ENCODE results near the gene DNMT3L.
A peak's percentile ranks its signal among the peaks of the same experiment; 100 is the strongest.

DNMT3L gene

GRCh38 chr21:44299085-44299457 lies 37.4 kb upstream of the DNMT3L start:
- TF ChIP-seq CTCF (IDR thresholded peaks at IDR 0.05; ENCODE audit: borderline replicate concordance, insufficient read depth, low read depth, low read length): no peak

GRCh38 chr21:44298301-44298700 lies 36.6 kb upstream of the DNMT3L start:
- no peak overlapping the region for H3K4me3 ChIP-seq (ENCODE audit: low read depth, low read length)
- TF ChIP-seq CTCF (IDR thresholded peaks at IDR 0.05; ENCODE audit: borderline replicate concordance, insufficient read depth, low read depth, low read length): peak; percentile 11; the same call in 1 of the 2 replicates

More at GRCh38 chr21:44299085-44299457, 37.4 kb upstream of the DNMT3L start:
- H3K4me3 ChIP-seq (ENCODE audit: low read depth, low read length): peak overlapping the region; percentile 88

- TF ChIP-seq CTCF (IDR thresholded peaks at IDR 0.05; ENCODE audit: borderline replicate concordance, insufficient read depth, low read depth, low read length): peak; percentile 79
- no peak overlapping the region for H3K4me3 ChIP-seq (ENCODE audit: low read depth, low read length)
Observed at GRCh38 chr21:44297525-44298290, 36.0 kb upstream of the DNMT3L start.

GRCh38 chr21:44296916-44297315 lies 35.2 kb upstream of the DNMT3L start:
- no peak for TF ChIP-seq CTCF (IDR thresholded peaks at IDR 0.05; ENCODE audit: borderline replicate concordance, insufficient read depth, low read depth, low read length)
- no peak overlapping the region for H3K4me3 ChIP-seq (ENCODE audit: low read depth, low read length)

GRCh38 chr21:44296103-44296519 lies 34.4 kb upstream of the DNMT3L start:
- H3K4me3 ChIP-seq (ENCODE audit: low read depth, low read length): no peak overlapping the region
- TF ChIP-seq CTCF (IDR thresholded peaks at IDR 0.05; ENCODE audit: borderline replicate concordance, insufficient read depth, low read depth, low read length): no peak

GRCh38 chr21:44295646-44296045 lies 33.9 kb upstream of the DNMT3L start:
- H3K4me3 ChIP-seq (ENCODE audit: low read depth, low read length): no peak overlapping the region
- peak; percentile 7; the same call in 1 of the 2 replicates for TF ChIP-seq CTCF (IDR thresholded peaks at IDR 0.05; ENCODE audit: borderline replicate concordance, insufficient read depth, low read depth, low read length)

GRCh38 chr21:44295163-44295573 lies 33.5 kb upstream of the DNMT3L start:
- no peak overlapping the region for H3K4me3 ChIP-seq (ENCODE audit: low read depth, low read length)

More at GRCh38 chr21:44295163-44295573, 33.5 kb upstream of the DNMT3L start:
- TF ChIP-seq CTCF (IDR thresholded peaks at IDR 0.05; ENCODE audit: borderline replicate concordance, insufficient read depth, low read depth, low read length): no peak
